ENCODE results near the gene FAM222B.
"Not testable (repeated sequence)": the region's sequence is repeated elsewhere in the genome, so short reads cannot be mapped to it uniquely, and the experiment has no call there.

GRCh38 chr17:28779601-28780000 lies 63.0 kb downstream of the FAM222B start:
- TF ChIP-seq EZH2 (IDR thresholded peaks at IDR 0.05; ENCODE audit: low read depth, unreplicated experiment); CTCF (conservative IDR thresholded peaks at IDR 0.05; ENCODE audit: low read depth in 2 of 2); JUNB (IDR thresholded peaks at IDR 0.05; ENCODE audit: unreplicated experiment); EZH2phosphoT487 (IDR thresholded peaks at IDR 0.05; ENCODE audit: unreplicated experiment); POLR2AphosphoS5 (IDR thresholded peaks at IDR 0.05; ENCODE audit: low read depth); NANOG (IDR thresholded peaks at IDR 0.05; ENCODE audit: borderline replicate concordance); CREB1 (CRISPR knock-in tag; IDR thresholded peaks at IDR 0.05; ENCODE audit: low read depth); REST (IDR thresholded peaks at IDR 0.05; ENCODE audit: unreplicated experiment); ZNF331 (CRISPR knock-in tag; IDR thresholded peaks at IDR 0.05; ENCODE audit: low read depth); ETS1 (IDR thresholded peaks at IDR 0.05); ZNF114 (CRISPR knock-in tag; IDR thresholded peaks at IDR 0.05): not testable (repeated sequence)
